ENCODE data around the gene PRM1.

PRM1 gene

DNA sequence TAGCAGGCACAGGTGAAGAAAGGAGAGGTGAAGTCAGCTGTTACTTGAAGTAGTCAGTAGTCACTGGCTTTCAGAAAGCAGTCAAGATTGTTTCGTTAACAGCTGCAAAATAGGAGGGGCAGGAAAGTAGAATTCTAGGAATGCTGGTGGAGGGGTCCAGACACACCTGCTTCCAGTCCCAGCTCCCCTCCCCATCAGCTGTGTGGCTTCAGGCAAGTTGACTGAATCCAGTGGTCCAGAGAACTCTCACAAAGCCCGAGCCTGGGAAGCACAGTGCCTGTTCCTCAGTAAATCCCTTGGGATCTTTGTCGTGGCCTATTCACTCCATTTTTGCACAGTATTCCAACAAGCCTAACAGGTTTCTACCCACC is 20.5 kb downstream of the PRM1 start:
- peaks cover 3% of the 10 kb centered on the region for H3K4me1 ChIP-seq (ENCODE audit: control insufficient read depth, low read depth, low read length)
- H3K4me3 ChIP-seq (ENCODE audit: low read length), result no peak overlapping the region
- H3K9ac ChIP-seq (ENCODE audit: low read length), result no peak overlapping the region
- no peak overlapping the region for H3K27ac ChIP-seq (ENCODE audit: low read length)
- no peaks in the 10 kb centered on the region for H3K27me3 ChIP-seq (ENCODE audit: control insufficient read depth, insufficient read depth, low read length)
- no peaks in the 10 kb centered on the region for H3K9me3 ChIP-seq (ENCODE audit: control insufficient read depth, low read depth, low read length)
- H3K36me3 ChIP-seq (ENCODE audit: control insufficient read depth, low read depth, low read length), result no peaks in the 10 kb centered on the region

- H3K9ac ChIP-seq (ENCODE audit: low read length), result no peak overlapping the region
- no peaks in the 10 kb centered on the region for H3K27me3 ChIP-seq (ENCODE audit: control insufficient read depth, insufficient read depth, low read length)
- no peak overlapping the region for H3K4me3 ChIP-seq (ENCODE audit: low read length)
- peaks cover 3% of the 10 kb centered on the region for H3K4me1 ChIP-seq (ENCODE audit: control insufficient read depth, low read depth, low read length)
- H3K27ac ChIP-seq (ENCODE audit: low read length), result no peak overlapping the region
- no peaks in the 10 kb centered on the region for H3K9me3 ChIP-seq (ENCODE audit: control insufficient read depth, low read depth, low read length)
- H3K36me3 ChIP-seq (ENCODE audit: control insufficient read depth, low read depth, low read length), result no peaks in the 10 kb centered on the region
Measured at GRCh38 chr16:11259655-11260595, 21.2 kb downstream of the PRM1 start.

- H3K4me1 ChIP-seq (ENCODE audit: control insufficient read depth, low read depth, low read length), result peaks cover 6% of the 10 kb centered on the region
- no peaks in the 10 kb centered on the region for H3K27me3 ChIP-seq (ENCODE audit: control insufficient read depth, insufficient read depth, low read length)
- H3K9me3 ChIP-seq (ENCODE audit: control insufficient read depth, low read depth, low read length), result no peaks in the 10 kb centered on the region
- no peaks in the 10 kb centered on the region for H3K36me3 ChIP-seq (ENCODE audit: control insufficient read depth, low read depth, low read length)
- H3K4me3 ChIP-seq (ENCODE audit: low read length), result no peak overlapping the region
- no peak overlapping the region for H3K27ac ChIP-seq (ENCODE audit: low read length)
- no peak overlapping the region for H3K9ac ChIP-seq (ENCODE audit: low read length)
Measured at GRCh38 chr16:11258553-11259492, 22.3 kb downstream of the PRM1 start.

DNA sequence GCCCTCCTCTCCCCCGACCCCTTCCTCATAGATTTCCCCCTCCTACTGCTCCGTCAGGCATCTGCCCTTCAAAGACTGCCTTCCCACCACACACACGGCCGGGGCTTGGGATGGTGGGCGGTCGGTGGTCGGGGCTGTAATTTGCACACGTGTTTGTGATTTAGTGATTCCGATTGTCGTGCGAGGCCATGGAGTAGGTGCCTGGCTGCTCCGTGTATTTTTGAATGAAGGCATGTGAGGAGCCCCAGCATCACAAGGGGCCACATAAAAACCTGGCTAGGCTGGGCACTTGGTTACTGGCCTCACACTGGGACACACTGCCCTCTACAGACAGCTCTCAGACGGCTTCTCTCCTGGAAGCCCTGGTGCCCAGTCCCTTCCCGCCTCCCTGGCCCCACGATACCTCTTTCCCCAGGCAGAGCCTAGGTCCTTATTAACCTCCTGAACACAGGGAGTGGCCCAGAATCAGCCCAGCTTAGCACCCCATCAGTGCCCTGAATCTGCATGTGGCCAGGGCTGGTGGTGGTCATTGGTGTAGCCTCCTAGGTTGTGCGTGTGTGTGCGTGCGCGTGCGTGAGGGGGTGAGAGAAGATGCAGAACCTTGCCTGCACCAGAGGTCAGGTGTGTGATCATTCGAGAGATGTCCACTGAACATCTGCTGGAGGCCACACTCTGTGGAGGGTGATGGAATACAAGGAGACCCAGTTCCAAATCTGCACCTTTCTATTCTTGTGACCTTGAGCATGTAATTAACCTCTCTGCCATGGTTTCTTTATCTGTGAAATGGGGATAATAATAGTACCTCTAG is 23.8 kb downstream of the PRM1 start:
- Histone ChIP-seq H3K4me3 (ENCODE audit: low read length) (peak overlapping the region; percentile 75), H3K36me3 (ENCODE audit: control insufficient read depth, low read depth, low read length) (peaks cover 5% of the 10 kb centered on the region), H3K9me3 (ENCODE audit: control insufficient read depth, low read depth, low read length) (no peaks in the 10 kb centered on the region), H3K27me3 (ENCODE audit: control insufficient read depth, insufficient read depth, low read length) (no peaks in the 10 kb centered on the region), H3K4me1 (ENCODE audit: control insufficient read depth, low read depth, low read length) (peaks cover 12% of the 10 kb centered on the region), H3K27ac (ENCODE audit: low read length) (no peak overlapping the region), H3K9ac (ENCODE audit: low read length) (no peak overlapping the region)

DNA sequence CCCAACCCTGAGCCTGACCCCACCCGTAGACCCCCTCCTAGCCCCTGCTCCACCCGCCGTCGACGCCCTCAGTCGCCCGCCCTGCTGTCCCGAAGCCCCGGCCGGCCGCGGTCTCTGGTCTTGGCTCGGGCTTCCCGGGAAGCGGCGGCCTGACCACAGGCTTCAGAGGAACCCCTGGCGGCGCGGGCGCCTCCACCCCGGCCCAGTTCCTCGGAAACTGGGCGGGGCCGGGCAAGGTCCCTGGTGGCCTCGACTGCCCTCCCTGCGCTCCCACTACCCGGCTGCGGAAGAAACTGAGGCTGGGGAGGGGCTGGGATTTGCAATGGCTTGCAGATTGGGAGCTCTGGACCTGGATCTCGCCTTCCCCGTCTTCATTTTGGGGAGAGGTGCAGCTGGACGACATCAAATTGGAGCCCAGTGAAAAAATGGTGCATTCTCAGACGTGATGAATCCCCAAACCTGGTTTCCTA is 24.4 kb downstream of the PRM1 start:
- Histone ChIP-seq H3K36me3 (ENCODE audit: control insufficient read depth, low read depth, low read length) (peaks cover 9% of the 10 kb centered on the region), H3K4me3 (ENCODE audit: low read length) (peak overlapping the region; percentile 75), H3K9ac (ENCODE audit: low read length) (peak overlapping the region; percentile 52), H3K9me3 (ENCODE audit: control insufficient read depth, low read depth, low read length) (no peaks in the 10 kb centered on the region), H3K4me1 (ENCODE audit: control insufficient read depth, low read depth, low read length) (peaks cover 12% of the 10 kb centered on the region), H3K27me3 (ENCODE audit: control insufficient read depth, insufficient read depth, low read length) (no peaks in the 10 kb centered on the region), H3K27ac (ENCODE audit: low read length) (no peak overlapping the region)

GRCh38 chr16:11255737-11256660 is 25.1 kb downstream of the PRM1 start, which contains the start of gene SOCS1:
SOCS1 (minus strand) TSS chr16:11256204; CDS start chr16:11255478, 726 bp downstream.
- no peak within 1 kb of the TSS for H3K27ac ChIP-seq (ENCODE audit: low read length)
- H3K4me3 ChIP-seq (ENCODE audit: low read length), result peak within 1 kb of the TSS; percentile 77
- H3K27me3 ChIP-seq (ENCODE audit: control insufficient read depth, insufficient read depth, low read length), result no peaks in the 10 kb centered on the region
- no peaks in the 10 kb centered on the region for H3K9me3 ChIP-seq (ENCODE audit: control insufficient read depth, low read depth, low read length)
- peak within 1 kb of the TSS; percentile 52 for H3K9ac ChIP-seq (ENCODE audit: low read length)
- peaks cover 9% of the 10 kb centered on the region for H3K36me3 ChIP-seq (ENCODE audit: control insufficient read depth, low read depth, low read length)
- H3K4me1 ChIP-seq (ENCODE audit: control insufficient read depth, low read depth, low read length), result peaks cover 12% of the 10 kb centered on the region

DNA sequence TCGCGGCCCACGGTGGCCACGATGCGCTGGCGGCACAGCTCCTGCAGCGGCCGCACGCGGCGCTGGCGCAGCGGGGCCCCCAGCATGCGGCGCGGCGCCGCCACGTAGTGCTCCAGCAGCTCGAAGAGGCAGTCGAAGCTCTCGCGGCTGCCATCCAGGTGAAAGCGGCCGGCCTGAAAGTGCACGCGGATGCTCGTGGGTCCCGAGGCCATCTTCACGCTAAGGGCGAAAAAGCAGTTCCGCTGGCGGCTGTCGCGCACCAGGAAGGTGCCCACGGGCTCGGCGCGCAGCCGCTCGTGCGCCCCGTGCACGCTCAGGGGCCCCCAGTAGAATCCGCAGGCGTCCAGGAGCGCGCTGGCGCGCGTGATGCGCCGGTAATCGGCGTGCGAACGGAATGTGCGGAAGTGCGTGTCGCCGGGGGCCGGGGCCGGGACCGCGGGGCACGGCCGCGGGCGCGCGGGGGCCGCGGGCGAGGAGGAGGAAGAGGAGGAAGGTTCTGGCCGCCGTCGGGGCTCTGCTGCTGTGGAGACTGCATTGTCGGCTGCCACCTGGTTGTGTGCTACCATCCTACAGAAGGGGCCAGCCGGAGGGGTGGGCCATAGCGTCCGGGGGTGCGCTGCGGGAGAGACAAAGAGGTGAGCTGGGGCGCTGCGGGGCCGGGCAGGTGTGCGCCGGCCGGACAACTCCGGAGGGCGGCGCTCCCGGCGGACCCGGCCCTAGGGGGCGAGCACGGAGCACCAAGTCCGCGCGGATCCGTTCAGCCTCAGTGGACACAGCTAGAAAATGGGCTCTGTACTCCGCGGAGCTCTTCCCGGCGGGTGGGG is 26.0 kb downstream of the PRM1 start:
- H3K36me3 ChIP-seq (ENCODE audit: control insufficient read depth, low read depth, low read length), result peaks cover 9% of the 10 kb centered on the region
- H3K4me1 ChIP-seq (ENCODE audit: control insufficient read depth, low read depth, low read length), result peaks cover 12% of the 10 kb centered on the region
- no peaks in the 10 kb centered on the region for H3K27me3 ChIP-seq (ENCODE audit: control insufficient read depth, insufficient read depth, low read length)

DNA sequence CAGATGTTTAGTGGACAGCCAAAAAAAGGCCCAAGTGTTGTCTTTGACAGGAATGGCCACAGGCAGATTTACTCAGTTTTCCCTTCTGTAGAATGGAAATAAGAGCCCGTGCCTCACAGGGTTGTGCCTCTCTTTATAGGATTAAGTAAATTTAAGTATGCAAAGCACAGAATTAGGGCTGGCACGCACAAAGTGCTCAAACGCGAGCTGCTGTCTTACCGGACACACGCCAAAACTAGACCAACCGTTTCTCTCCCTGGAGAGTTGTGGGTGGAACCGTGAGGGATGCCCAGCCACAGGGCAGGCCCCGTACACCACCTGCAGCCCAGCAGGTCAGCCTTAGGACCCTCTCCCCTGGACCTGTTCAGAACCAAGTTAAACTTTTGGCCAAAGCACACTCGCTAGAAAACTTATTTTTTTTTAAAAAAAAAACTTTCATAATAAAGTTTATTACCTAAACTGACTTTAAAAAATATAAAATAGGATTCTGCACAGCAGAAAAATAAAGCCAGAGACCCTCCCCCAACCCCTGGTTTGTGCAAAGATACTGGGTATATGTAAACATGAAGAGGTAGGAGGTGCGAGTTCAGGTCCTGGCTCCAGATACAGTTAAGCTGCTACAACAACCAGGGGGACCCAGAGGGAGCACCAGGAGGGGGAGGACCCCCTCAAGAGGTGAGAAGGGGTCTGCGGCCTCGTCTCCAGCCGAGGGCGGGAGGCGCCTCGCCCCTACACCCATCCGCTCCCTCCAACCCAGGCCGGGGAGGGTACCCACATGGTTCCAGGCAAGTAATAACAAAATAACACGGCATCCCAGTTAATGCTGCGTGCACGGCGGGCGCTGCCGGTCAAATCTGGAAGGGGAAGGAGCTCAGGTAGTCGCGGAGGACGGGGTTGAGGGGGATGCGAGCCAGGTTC is 26.9 kb downstream of the PRM1 start:
- Histone ChIP-seq H3K9me3 (ENCODE audit: control insufficient read depth, low read depth, low read length) (no peaks in the 10 kb centered on the region), H3K36me3 (ENCODE audit: control insufficient read depth, low read depth, low read length) (peaks cover 9% of the 10 kb centered on the region), H3K27ac (ENCODE audit: low read length) (no peak overlapping the region), H3K4me3 (ENCODE audit: low read length) (peak overlapping the region; percentile 77), H3K27me3 (ENCODE audit: control insufficient read depth, insufficient read depth, low read length) (no peaks in the 10 kb centered on the region), H3K9ac (ENCODE audit: low read length) (no peak overlapping the region), H3K4me1 (ENCODE audit: control insufficient read depth, low read depth, low read length) (peaks cover 12% of the 10 kb centered on the region)

More for the DNA sequence above, 26.0 kb downstream of the PRM1 start:
- Histone ChIP-seq H3K4me3 (ENCODE audit: low read length) (peak overlapping the region; percentile 77), H3K27ac (ENCODE audit: low read length) (no peak overlapping the region), H3K9ac (ENCODE audit: low read length) (peak overlapping the region; percentile 28), H3K9me3 (ENCODE audit: control insufficient read depth, low read depth, low read length) (no peaks in the 10 kb centered on the region)
